ENCODE data around the gene NUAK1. TPM values are rescaled to one million over a fixed set of nuclear protein-coding genes. Genes with fewer than 3 reads are reported as not detected.

Gene NUAK1
- total RNA-seq, 6 donors from 2014 or later, result 7.1 to 28.7 (median 10.9) TPM

DNA sequence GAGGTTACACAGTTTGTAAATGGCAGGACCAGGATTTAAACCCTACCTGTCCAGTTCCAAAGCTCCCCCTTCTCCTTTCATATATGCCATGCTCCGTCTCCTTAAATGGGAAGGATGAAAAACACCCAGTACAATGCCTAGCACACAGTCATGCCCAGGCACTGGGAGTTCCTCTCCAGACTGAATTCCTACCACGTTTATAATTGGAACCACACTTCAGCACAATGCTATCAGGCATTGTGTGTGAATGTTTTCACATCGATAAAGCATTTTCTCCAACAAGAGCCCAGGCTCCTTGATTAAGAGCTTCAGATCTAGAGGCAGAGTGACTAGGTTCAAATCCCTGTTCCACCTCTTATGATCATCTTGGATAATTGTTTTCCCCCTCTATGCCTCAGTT is 2.7 kb upstream of the NUAK1 start:
- DNase-seq, result no peak
- H3K4me1 ChIP-seq, result peaks cover 4 to 27% (median 20%) of the 10 kb centered on the region in 4 donors
- H3K4me3 ChIP-seq, result no peak overlapping the region
- TF ChIP-seq EP300 (IDR thresholded peaks at IDR 0.05) (no peak), POLR2A (IDR thresholded peaks at IDR 0.05) (no peak), POLR2AphosphoS5 (IDR thresholded peaks at IDR 0.05) (no peak)
- TF ChIP-seq, protein P1, sequence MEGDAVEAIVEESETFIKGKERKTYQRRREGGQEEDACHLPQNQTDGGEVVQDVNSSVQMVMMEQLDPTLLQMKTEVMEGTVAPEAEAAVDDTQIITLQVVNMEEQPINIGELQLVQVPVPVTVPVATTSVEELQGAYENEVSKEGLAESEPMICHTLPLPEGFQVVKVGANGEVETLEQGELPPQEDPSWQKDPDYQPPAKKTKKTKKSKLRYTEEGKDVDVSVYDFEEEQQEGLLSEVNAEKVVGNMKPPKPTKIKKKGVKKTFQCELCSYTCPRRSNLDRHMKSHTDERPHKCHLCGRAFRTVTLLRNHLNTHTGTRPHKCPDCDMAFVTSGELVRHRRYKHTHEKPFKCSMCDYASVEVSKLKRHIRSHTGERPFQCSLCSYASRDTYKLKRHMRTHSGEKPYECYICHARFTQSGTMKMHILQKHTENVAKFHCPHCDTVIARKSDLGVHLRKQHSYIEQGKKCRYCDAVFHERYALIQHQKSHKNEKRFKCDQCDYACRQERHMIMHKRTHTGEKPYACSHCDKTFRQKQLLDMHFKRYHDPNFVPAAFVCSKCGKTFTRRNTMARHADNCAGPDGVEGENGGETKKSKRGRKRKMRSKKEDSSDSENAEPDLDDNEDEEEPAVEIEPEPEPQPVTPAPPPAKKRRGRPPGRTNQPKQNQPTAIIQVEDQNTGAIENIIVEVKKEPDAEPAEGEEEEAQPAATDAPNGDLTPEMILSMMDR (IDR thresholded peaks at IDR 0.05), result no peak
- no peak for ATAC-seq (ENCODE audit: low FRiP score in 2 of 2)
- H3K27ac ChIP-seq, result no peak overlapping the region
- H3K36me3 ChIP-seq, result no peaks in the 10 kb centered on the region
- H3K9me3 ChIP-seq, result no peaks in the 10 kb centered on the region
- 68 to 75% methylated on average over 3 of the region's 3 CpGs for WGBS, 2 donors
- peaks cover 0 to 16% (median 8%) of the 10 kb centered on the region in 4 donors for H3K27me3 ChIP-seq

GRCh38 chr12:106141003-106141402 is 2.2 kb upstream of the NUAK1 start:
- TF ChIP-seq, protein P1 (IDR thresholded peaks at IDR 0.05), result no peak
- no peak for TF ChIP-seq EP300 (IDR thresholded peaks at IDR 0.05)
- TF ChIP-seq POLR2AphosphoS5 (IDR thresholded peaks at IDR 0.05), result no peak
- TF ChIP-seq POLR2A (IDR thresholded peaks at IDR 0.05), result no peak
- DNase-seq, result no peak
- H3K27ac ChIP-seq, result no peak overlapping the region
- no peak overlapping the region for H3K4me3 ChIP-seq
- ATAC-seq (ENCODE audit: low FRiP score in 2 of 2), result no peak
- H3K9me3 ChIP-seq, result no peaks in the 10 kb centered on the region
- no peaks in the 10 kb centered on the region for H3K36me3 ChIP-seq
- H3K27me3 ChIP-seq, result peaks cover 0 to 16% (median 8%) of the 10 kb centered on the region in 4 donors
- peaks cover 5 to 30% (median 24%) of the 10 kb centered on the region in 4 donors for H3K4me1 ChIP-seq

GRCh38 chr12:106140223-106140986 is 1.7 kb upstream of the NUAK1 start:
- H3K27me3 ChIP-seq, result peaks cover 0 to 16% (median 8%) of the 10 kb centered on the region in 4 donors
- H3K4me3 ChIP-seq, result peak overlapping the region in 3 of 4 donors; percentile 50 to 70 (median 69)
- ATAC-seq (ENCODE audit: low FRiP score in 2 of 2) (no peak), DNase-seq (no peak)
- H3K4me1 ChIP-seq, result peaks cover 8 to 36% (median 23%) of the 10 kb centered on the region in 4 donors
- peak overlapping the region; percentile 83 to 88 (median 88) for H3K27ac ChIP-seq
- WGBS, 2 donors, result 65 to 76% methylated on average over 15 of the region's 15 CpGs
- H3K36me3 ChIP-seq, result no peaks in the 10 kb centered on the region
- TF ChIP-seq EP300 (IDR thresholded peaks at IDR 0.05) (no peak), POLR2A (IDR thresholded peaks at IDR 0.05) (no peak), POLR2AphosphoS5 (IDR thresholded peaks at IDR 0.05) (no peak)
- TF ChIP-seq, protein P1 (IDR thresholded peaks at IDR 0.05), result no peak
- no peaks in the 10 kb centered on the region for H3K9me3 ChIP-seq

DNA sequence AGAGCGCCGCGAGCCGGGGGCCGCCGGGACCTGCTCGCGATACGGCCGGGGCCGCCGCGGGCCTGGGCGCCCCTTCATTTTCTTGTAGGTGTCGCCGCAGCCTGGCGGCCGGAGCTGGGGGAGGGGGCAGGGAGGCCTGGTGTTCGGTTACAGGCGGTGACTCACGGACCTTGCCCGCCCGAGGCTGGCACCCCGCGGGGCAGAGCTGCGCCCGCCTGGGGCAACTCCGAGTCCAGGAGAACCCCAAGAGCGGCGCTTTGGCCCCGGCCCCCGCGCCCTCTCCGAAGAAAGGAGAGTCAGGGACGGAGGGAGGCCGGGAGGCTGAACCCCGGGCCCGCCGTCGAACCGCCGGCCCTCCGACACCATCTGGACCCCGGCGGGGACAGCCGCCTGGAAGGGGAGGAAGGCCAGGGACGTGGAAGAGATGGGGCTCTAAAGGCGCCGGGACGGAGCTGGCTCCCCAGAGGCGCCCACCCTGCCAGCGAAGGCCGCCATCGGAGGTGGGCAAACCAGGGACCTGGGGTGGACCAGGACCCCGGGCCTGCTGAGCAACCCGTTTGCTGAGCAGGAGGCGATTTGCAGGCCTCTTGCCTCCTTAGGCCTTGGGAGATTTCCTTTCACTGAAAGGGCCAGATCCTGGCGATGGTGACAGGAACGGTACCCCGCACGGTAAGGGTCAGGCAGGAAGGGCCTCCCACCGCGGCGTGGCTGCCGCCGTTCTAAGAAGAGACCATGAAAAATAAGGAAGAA is 843 bp upstream of the NUAK1 start:
- no peaks in the 10 kb centered on the region for H3K9me3 ChIP-seq
- peak; percentile 78 to 93 for DNase-seq
- H3K27me3 ChIP-seq, result peaks cover 0 to 16% (median 8%) of the 10 kb centered on the region in 4 donors
- H3K4me1 ChIP-seq, result peaks cover 8 to 38% (median 21%) of the 10 kb centered on the region in 4 donors
- ATAC-seq (ENCODE audit: low FRiP score in 2 of 2), result peak; percentile 72 to 79
- no peaks in the 10 kb centered on the region for H3K36me3 ChIP-seq
- TF ChIP-seq POLR2A (IDR thresholded peaks at IDR 0.05) (peak in 2 of 4 donors; percentile 25 to 62), EP300 (IDR thresholded peaks at IDR 0.05) (no peak), POLR2AphosphoS5 (IDR thresholded peaks at IDR 0.05) (no peak)
- TF ChIP-seq, protein P1 (IDR thresholded peaks at IDR 0.05), result peak in 1 of 6 experiments; percentile 13
- peak overlapping the region; percentile 83 to 88 (median 88) for H3K27ac ChIP-seq
- peak overlapping the region in 3 of 4 donors; percentile 50 to 70 (median 69) for H3K4me3 ChIP-seq
- 13 to 21% methylated on average over 11 to 55 of the region's 66 CpGs for WGBS, 2 donors
